CD4-positive, CD25-positive, alpha-beta regulatory T cell (primary cell): ENCODE measurements around the gene PLCD3. TPM values are rescaled to one million over a fixed set of nuclear protein-coding genes. Genes with fewer than 3 reads are reported as not detected.

Source experiments
- ATAC-seq, 2 donors: fragments of 150-1000 bp; cut with Tn5 transposase; one replicate each; pipeline ENCODE4 v1.10.0; 2021; ENCODE audit warnings: low read depth in 2 of 2, moderate number of reproducible peaks in 2 of 2, moderate library complexity in 1 of 2
- DNase-seq, 3 donors: peaks; one replicate each; pipeline versions ENCODE4 v3.0.0 to v3.0.0-alpha.2; 2012 to 2022; ENCODE audit warnings: mixed read lengths in 1 of 3
- H3K27ac ChIP-seq: one replicate; pipeline ENCODE4 v1.7.0; 2013; ENCODE audit warnings: mild to moderate bottlenecking, low read length; ENCODE audit not compliant: insufficient read depth, poor library complexity, severe bottlenecking
- H3K27me3 ChIP-seq: one replicate; pipeline ENCODE4 v1.7.0; 2013; ENCODE audit warnings: low read length; ENCODE audit not compliant: control insufficient read depth, insufficient read depth
- H3K36me3 ChIP-seq: one replicate; pipeline ENCODE4 v1.7.0; 2013; ENCODE audit warnings: mild to moderate bottlenecking, low read length, moderate library complexity; ENCODE audit not compliant: control insufficient read depth, insufficient read depth
- H3K4me1 ChIP-seq: 2 replicates; pipeline ENCODE4 v1.7.0; 2013; ENCODE audit warnings: mild to moderate bottlenecking, low read length; ENCODE audit not compliant: insufficient read depth, control insufficient read depth, poor library complexity, severe bottlenecking
- H3K4me3 ChIP-seq: one replicate; pipeline ENCODE4 v1.7.0; 2013; ENCODE audit warnings: low read depth, mild to moderate bottlenecking, low read length, moderate library complexity
- H3K9me3 ChIP-seq, 2 experiments: 1 replicate in 1 of 2; 2 replicates in 1 of 2; pipeline ENCODE4 v1.7.0; 2013; ENCODE audit warnings: low read length in 2 of 2, mild to moderate bottlenecking in 1 of 2, moderate library complexity in 1 of 2; ENCODE audit not compliant: control insufficient read depth in 2 of 2
- H3K27ac Mint-ChIP-seq, 3 donors: one replicate each; pipeline ENCODE4 v1.8.0; 2020 to 2022; ENCODE audit warnings: mild to moderate bottlenecking in 3 of 3, mixed read lengths in 3 of 3, moderate library complexity in 2 of 3
- H3K27me3 Mint-ChIP-seq: one replicate; pipeline ENCODE4 v1.8.0; 2022; ENCODE audit warnings: mild to moderate bottlenecking, mixed read lengths
- H3K36me3 Mint-ChIP-seq: one replicate; pipeline ENCODE4 v1.8.0; 2020; ENCODE audit warnings: mixed read lengths
- H3K4me1 Mint-ChIP-seq, 4 donors: one replicate each; pipeline ENCODE4 v1.8.0; 2020 to 2022; ENCODE audit warnings: mixed read lengths in 4 of 4, mild to moderate bottlenecking in 1 of 4
- H3K4me3 Mint-ChIP-seq, 4 donors: one replicate each; pipeline ENCODE4 v1.8.0; 2020 to 2022; ENCODE audit warnings: mild to moderate bottlenecking in 4 of 4, mixed read lengths in 4 of 4, moderate library complexity in 3 of 4
- H3K9me3 Mint-ChIP-seq, 7 donors: one replicate each; pipeline ENCODE4 v1.8.0; 2020 to 2022; ENCODE audit warnings: mixed read lengths in 7 of 7, mild to moderate bottlenecking in 3 of 7, moderate library complexity in 2 of 7
- polyA plus RNA-seq, 4 donors: library from polyadenylated mRNA; unstranded; fragments of 300-500 nt; fragmentation: Illumina TruSeq; gene quantifications; one replicate each; pipeline ENCODE4 v1.2.3, GENCODE V29; 2021
- total RNA-seq: library from RNA; stranded (reverse); gene quantifications from one replicate; pipeline ENCODE4 v1.2.3, GENCODE V29; 2022

The PLCD3 gene
- total and polyA plus RNA-seq, 5 donors from 2014 or later: 0.15 to 5.5 (median 0.50) TPM

DNA sequence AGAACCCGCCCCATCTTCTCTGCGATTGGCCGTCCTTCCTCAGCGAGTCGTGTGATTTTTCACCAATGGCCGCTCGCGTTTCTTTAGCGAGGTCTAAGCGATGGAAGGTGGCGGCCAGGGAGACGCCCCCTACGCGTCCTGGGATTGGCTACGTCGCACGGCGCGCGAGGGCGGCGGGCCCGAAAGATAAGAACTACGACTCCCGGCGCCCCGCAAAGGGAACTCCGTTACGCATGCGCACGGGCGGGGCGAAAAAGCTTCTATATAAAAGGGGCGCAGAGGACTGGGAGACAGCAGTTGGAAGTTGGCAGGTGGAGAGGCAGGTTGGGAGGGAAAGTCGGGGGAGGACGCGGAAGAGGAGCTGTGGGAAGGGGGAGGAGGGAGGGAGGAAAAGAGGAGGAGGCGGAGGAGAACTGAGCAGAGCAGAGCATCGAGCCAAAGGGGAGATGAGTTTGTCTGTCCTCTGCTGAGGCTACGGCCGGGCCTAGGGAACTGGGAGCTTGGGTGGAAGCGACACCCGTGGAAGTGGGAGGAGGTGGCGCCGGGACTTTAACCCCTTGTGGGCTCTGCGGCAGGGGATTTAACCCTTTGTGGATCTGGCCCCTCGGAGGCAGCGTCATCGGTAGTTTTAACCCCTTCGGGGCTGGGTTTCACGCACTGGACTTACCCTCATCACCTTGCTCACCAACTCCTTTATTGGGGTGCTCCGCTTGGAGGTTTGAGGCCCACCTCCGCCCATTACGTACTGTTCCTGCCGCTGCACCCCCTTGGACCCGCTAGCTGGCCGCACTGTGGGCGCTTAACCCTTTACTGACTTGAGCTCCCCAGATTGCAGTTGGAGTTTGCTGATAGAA is 16.1 kb upstream of the PLCD3 start, which contains the start of gene HEXIM1:
HEXIM1 (plus strand) TSS at position 293 of the 854 bp plus-strand sequence. CDS start 716 bp downstream, outside the sequence.
- H3K27ac ChIP-seq: peak within 1 kb of the TSS; percentile 99
- ATAC-seq (peak; percentile 80 to 84), DNase-seq (peak; percentile 97 to 100 (median 99))
- H3K9me3 ChIP-seq: no peaks in the 10 kb centered on the region
- Mint-ChIP-seq H3K9me3 (peaks cover 0 to 5% (median 0%) of the 10 kb centered on the region in 7 donors), H3K27ac (peak within 1 kb of the TSS; percentile 99 to 100 (median 100)), H3K4me1 (peaks cover 19 to 65% (median 38%) of the 10 kb centered on the region in 4 donors), H3K4me3 (peak within 1 kb of the TSS; percentile 96 to 100 (median 98)), H3K36me3 (no peaks in the 10 kb centered on the region), H3K27me3 (peaks cover 23% of the 10 kb centered on the region)
- H3K36me3 ChIP-seq: no peaks in the 10 kb centered on the region
- peaks cover 72% of the 10 kb centered on the region for H3K4me1 ChIP-seq
- H3K4me3 ChIP-seq: peak within 1 kb of the TSS; percentile 99
- no peaks in the 10 kb centered on the region for H3K27me3 ChIP-seq

DNA sequence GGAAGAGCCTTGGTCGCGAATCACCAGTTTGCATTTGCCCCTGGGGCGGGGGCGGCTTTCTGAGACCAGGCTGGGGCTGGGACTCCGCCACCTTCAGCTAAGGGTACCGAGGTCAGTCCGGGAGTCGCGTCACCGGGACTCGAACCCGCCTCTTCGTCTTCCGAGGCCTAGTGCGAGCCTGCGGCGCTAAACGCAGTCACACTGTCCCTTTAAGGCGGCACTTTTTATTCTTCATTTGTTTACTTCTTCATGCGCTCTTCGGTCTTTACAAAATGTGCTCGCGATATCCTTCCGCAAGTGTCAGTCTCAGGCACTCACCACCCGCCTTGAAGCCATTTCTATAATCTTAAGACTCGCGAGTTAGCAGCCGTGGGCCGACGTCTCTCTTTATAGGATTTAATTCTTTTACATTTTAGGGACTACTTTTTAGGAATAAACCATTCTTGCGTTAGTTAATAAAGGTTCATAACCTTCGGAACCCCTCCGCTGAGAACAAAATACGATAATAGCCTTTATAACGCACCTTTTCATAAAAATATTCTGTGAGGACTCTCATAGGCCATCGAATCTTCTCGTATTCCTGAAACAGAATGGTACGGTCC is 15.4 kb upstream of the PLCD3 start:
- peaks cover 0 to 5% (median 0%) of the 10 kb centered on the region in 7 donors for H3K9me3 Mint-ChIP-seq
- peaks cover 19 to 70% (median 40%) of the 10 kb centered on the region in 4 donors for H3K4me1 Mint-ChIP-seq
- H3K27ac ChIP-seq: peak overlapping the region; percentile 99
- peaks cover 23% of the 10 kb centered on the region for H3K27me3 Mint-ChIP-seq
- peak overlapping the region; percentile 96 to 100 (median 98) for H3K4me3 Mint-ChIP-seq
- peak; percentile 68 to 91 (median 86) for DNase-seq
- peak; percentile 13 to 19 for ATAC-seq
- H3K9me3 ChIP-seq: no peaks in the 10 kb centered on the region
- H3K27me3 ChIP-seq: no peaks in the 10 kb centered on the region
- H3K36me3 ChIP-seq: no peaks in the 10 kb centered on the region
- peaks cover 72% of the 10 kb centered on the region for H3K4me1 ChIP-seq
- no peaks in the 10 kb centered on the region for H3K36me3 Mint-ChIP-seq
- H3K4me3 ChIP-seq: peak overlapping the region; percentile 99
- H3K27ac Mint-ChIP-seq: peak overlapping the region; percentile 99 to 100 (median 100)

DNA sequence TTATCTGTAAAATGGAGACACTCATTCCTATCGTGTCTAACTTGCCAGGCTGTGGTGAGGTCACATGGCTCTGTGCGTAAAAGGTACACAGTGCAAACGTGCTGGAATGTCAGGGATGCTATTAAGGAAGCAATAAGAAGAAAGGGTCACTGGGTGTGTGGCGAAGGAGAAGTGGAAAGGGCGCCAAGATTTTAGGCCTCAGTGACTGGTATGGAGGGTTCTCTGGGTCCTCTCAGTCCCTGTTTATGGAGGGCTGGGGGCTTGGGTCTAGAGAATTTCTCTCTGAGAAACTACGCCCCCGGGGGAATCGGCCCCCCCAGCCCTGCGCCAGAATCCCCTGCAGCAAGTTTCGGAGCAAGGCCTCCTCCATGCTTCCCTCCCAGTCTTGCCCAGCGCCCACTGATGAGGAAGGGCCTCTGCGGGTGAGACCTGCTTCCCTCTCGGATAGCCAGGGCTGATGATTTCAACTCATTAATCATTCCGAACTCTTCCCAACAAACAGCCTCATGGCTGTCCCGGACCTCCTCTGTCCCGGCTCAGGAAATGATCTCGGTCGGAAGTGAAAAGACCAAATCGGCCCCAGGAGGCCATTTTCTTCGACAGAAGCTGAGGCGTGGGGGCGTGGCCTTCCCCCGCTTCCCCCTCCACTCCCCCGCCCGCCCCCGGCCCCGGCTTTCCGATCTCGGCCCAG is 14.7 kb upstream of the PLCD3 start:
- Mint-ChIP-seq H3K36me3 (no peaks in the 10 kb centered on the region), H3K27ac (peak overlapping the region; percentile 99 to 100 (median 100)), H3K4me1 (peaks cover 19 to 67% (median 41%) of the 10 kb centered on the region in 4 donors), H3K27me3 (peaks cover 23% of the 10 kb centered on the region), H3K4me3 (peak overlapping the region; percentile 96 to 100 (median 98)), H3K9me3 (peaks cover 0 to 5% (median 0%) of the 10 kb centered on the region in 7 donors)
- peak in 1 of 2 donors; percentile 1 for ATAC-seq
- H3K27ac ChIP-seq: peak overlapping the region; percentile 99
- H3K36me3 ChIP-seq: no peaks in the 10 kb centered on the region
- peak overlapping the region; percentile 99 for H3K4me3 ChIP-seq
- H3K9me3 ChIP-seq: no peaks in the 10 kb centered on the region
- H3K27me3 ChIP-seq: no peaks in the 10 kb centered on the region
- H3K4me1 ChIP-seq: peaks cover 66% of the 10 kb centered on the region
- DNase-seq: peak in 2 of 3 donors; percentile 60 to 85

DNA sequence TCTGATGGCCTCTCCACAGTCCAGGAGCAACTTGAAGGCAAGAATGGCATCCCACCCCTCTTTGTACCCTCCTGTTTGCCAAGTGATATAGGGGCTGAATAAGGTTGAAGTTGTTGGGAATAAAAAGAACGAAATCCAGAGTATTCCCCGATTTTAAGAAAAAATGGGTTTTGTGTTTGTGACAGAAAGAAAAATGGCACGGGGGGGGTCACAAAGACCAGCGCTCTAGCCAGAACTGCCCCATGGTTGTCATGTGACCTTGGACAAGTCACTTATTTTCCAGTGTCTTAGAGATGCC is 14.2 kb upstream of the PLCD3 start:
- peak overlapping the region; percentile 96 to 100 (median 98) for H3K4me3 Mint-ChIP-seq
- peaks cover 17 to 66% (median 38%) of the 10 kb centered on the region in 4 donors for H3K4me1 Mint-ChIP-seq
- H3K36me3 Mint-ChIP-seq: no peaks in the 10 kb centered on the region
- H3K27ac Mint-ChIP-seq: peak overlapping the region; percentile 95 to 100 (median 99)
- DNase-seq (no peak), ATAC-seq (no peak)
- peak overlapping the region; percentile 79 for H3K4me3 ChIP-seq
- H3K36me3 ChIP-seq: no peaks in the 10 kb centered on the region
- no peaks in the 10 kb centered on the region for H3K27me3 ChIP-seq
- H3K27ac ChIP-seq: no peak overlapping the region
- H3K4me1 ChIP-seq: peaks cover 61% of the 10 kb centered on the region
- H3K9me3 Mint-ChIP-seq: peaks cover 0 to 5% (median 0%) of the 10 kb centered on the region in 7 donors
- H3K27me3 Mint-ChIP-seq: peaks cover 23% of the 10 kb centered on the region
- H3K9me3 ChIP-seq: no peaks in the 10 kb centered on the region

DNA sequence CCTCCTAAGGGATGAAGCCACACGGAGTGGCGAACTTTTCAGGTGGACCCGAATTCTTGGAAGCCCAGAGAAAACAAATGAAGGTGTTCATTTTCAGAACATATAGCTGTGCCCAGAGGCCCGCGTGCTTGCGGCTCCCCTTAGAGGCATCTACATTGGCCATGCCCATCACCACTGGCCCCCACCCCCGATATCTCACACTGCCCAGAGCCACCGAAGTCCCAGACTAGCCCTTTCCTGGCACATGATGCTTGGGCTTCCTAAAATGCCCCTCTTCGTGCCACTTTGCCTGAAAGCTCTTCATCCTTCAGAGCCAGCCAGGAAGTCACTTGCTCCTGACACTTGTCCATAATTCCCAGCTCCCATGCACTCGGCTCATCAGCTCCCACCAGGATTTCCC is 13.9 kb upstream of the PLCD3 start:
- Histone ChIP-seq H3K27me3 (no peaks in the 10 kb centered on the region), H3K9me3 (no peaks in the 10 kb centered on the region), H3K27ac (no peak overlapping the region), H3K4me1 (peaks cover 57% of the 10 kb centered on the region), H3K4me3 (no peak overlapping the region), H3K36me3 (no peaks in the 10 kb centered on the region)
- ATAC-seq (no peak), DNase-seq (no peak)
- Mint-ChIP-seq H3K4me1 (peaks cover 14 to 66% (median 36%) of the 10 kb centered on the region in 4 donors), H3K4me3 (peak overlapping the region; percentile 59 to 100 (median 97)), H3K27ac (peak overlapping the region in 2 of 3 donors; percentile 99 to 100), H3K27me3 (peaks cover 23% of the 10 kb centered on the region), H3K36me3 (no peaks in the 10 kb centered on the region), H3K9me3 (peaks cover 0 to 5% (median 0%) of the 10 kb centered on the region in 7 donors)

DNA sequence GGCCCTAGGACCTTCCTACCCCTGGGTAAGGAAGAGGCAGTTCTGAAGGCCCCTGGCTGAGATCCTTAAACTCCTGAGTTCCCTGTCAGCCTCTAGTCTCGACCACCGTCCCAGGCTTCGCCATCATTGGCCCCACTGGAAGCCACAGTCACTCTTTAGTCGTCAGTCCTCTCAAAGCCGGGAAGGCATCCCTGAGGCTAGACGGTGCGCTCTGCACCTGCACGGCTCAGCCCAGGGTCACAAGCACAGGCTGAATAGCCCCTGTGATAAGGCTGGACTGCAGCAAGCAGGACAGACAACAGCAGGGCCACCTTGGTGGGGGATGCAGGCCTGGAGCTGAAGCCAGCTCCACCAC is 12.7 kb upstream of the PLCD3 start:
- H3K4me1 Mint-ChIP-seq: peaks cover 12 to 62% (median 33%) of the 10 kb centered on the region in 4 donors
- H3K27ac Mint-ChIP-seq: peak overlapping the region in 1 of 3 donors; percentile 82
- ATAC-seq: no peak
- H3K9me3 ChIP-seq: no peaks in the 10 kb centered on the region
- H3K9me3 Mint-ChIP-seq: peaks cover 0 to 5% (median 0%) of the 10 kb centered on the region in 7 donors
- H3K27ac ChIP-seq: no peak overlapping the region
- H3K36me3 ChIP-seq: no peaks in the 10 kb centered on the region
- peak overlapping the region in 3 of 4 donors; percentile 35 to 100 (median 96) for H3K4me3 Mint-ChIP-seq
- no peaks in the 10 kb centered on the region for H3K27me3 ChIP-seq
- peaks cover 23% of the 10 kb centered on the region for H3K27me3 Mint-ChIP-seq
- DNase-seq: no peak
- H3K4me1 ChIP-seq: peaks cover 46% of the 10 kb centered on the region
- no peaks in the 10 kb centered on the region for H3K36me3 Mint-ChIP-seq
- H3K4me3 ChIP-seq: no peak overlapping the region
